ENCODE results near the gene C10orf62.

GRCh38 chr10:97611473-97611872 lies 22.0 kb downstream of the C10orf62 start:
- TF ChIP-seq ZBTB2 (CRISPR knock-in tag; IDR thresholded peaks at IDR 0.05; ENCODE audit: low read depth) = no peak
- no peak for TF ChIP-seq CHD4 (IDR thresholded peaks at IDR 0.05; ENCODE audit: borderline replicate concordance, low read length)
- no peak for TF ChIP-seq AFF4 (CRISPR knock-in tag; IDR thresholded peaks at IDR 0.05)
- TF ChIP-seq RFX5 (IDR thresholded peaks at IDR 0.05; ENCODE audit: low read depth, low read length) = no peak
